Neural progenitor cell (in vitro differentiated cells): Measurements from ENCODE around the gene ESPN.

Experiments
- EZH2phosphoT487 ChIP-seq: fragments of 200-600 bp; sonication (generic); IDR thresholded peaks from 2 replicates; pipeline ENCODE4 v1.6.1; 2017; ENCODE audit warnings: antibody characterized with exemption
- TF ChIP-seq, protein P1 (sequence below): fragments of 200-600 bp; sonication (generic); IDR thresholded peaks from 2 replicates; pipeline ENCODE4 v1.5.1; 2017; ENCODE audit warnings: antibody characterized with exemption, mild to moderate bottlenecking

DNA sequence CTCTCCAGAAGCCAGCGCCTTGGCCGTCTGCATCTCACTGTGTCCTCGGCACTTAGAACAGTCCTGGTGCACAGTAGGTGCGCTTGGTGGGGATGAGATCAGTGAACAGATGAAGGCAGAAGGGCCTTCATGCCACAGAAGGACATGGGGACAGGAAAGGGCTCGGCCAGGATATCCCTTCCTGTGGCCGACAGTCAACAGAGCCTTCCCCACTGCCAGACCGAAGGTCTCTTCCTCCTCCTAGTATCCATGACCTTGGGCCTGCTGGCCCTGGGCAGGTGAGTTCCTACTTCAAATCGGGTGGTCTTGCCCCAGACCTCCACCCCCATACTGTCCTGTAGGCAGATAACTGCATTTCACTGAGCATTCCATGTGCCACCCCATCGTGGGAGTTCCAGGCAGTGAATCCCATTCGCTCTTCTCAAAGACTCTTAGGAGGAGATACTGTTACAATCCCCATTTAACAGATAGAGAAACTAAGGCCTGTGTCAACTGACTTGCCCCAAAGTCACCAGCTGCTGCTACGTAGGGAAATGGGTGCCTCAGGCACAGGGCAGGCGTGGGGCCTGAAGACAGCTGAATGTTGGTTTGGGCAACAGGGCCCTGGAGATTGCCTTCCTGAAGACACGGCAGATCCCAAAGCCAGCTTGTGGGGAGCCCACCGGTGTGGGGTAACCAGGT, 63.4 kb downstream of the ESPN start:
- TF ChIP-seq, protein P1, sequence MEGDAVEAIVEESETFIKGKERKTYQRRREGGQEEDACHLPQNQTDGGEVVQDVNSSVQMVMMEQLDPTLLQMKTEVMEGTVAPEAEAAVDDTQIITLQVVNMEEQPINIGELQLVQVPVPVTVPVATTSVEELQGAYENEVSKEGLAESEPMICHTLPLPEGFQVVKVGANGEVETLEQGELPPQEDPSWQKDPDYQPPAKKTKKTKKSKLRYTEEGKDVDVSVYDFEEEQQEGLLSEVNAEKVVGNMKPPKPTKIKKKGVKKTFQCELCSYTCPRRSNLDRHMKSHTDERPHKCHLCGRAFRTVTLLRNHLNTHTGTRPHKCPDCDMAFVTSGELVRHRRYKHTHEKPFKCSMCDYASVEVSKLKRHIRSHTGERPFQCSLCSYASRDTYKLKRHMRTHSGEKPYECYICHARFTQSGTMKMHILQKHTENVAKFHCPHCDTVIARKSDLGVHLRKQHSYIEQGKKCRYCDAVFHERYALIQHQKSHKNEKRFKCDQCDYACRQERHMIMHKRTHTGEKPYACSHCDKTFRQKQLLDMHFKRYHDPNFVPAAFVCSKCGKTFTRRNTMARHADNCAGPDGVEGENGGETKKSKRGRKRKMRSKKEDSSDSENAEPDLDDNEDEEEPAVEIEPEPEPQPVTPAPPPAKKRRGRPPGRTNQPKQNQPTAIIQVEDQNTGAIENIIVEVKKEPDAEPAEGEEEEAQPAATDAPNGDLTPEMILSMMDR = no peak
- TF ChIP-seq EZH2phosphoT487 = no peak
